Neural cell (in vitro differentiated cells): ENCODE measurements around the gene ACTN2.

Source experiments
- EP300 ChIP-seq: fragments of 450-650 bp; conservative IDR thresholded peaks from 2 replicates; pipeline ENCODE4 v1.6.1; 2014; ENCODE audit warnings: antibody characterized with exemption, mild to moderate bottlenecking, moderate library complexity; ENCODE audit not compliant: poor library complexity, severe bottlenecking
- EZH2 ChIP-seq: fragments of 200-600, 300-800 bp; shearing (Covaris generic), sonication (generic); IDR thresholded peaks from 2 replicates; pipeline ENCODE4 v1.6.1; 2014; ENCODE audit warnings: antibody characterized with exemption, low read length, borderline replicate concordance, mild to moderate bottlenecking; ENCODE audit not compliant: insufficient read depth, poor library complexity, severe bottlenecking
- RAD21 ChIP-seq: fragments of 450-650 bp; conservative IDR thresholded peaks from 2 replicates; pipeline ENCODE4 v1.6.1; 2014; ENCODE audit warnings: antibody characterized with exemption, mild to moderate bottlenecking, moderate library complexity
- TAF1 ChIP-seq: IDR thresholded peaks from 2 replicates; pipeline ENCODE4 v1.6.1; 2012; ENCODE audit warnings: low read depth
- TF ChIP-seq, protein P1 (sequence below): fragments of 450-650 bp; IDR thresholded peaks from 2 replicates; pipeline ENCODE4 v1.5.1; 2014; ENCODE audit warnings: antibody characterized with exemption, mild to moderate bottlenecking, moderate library complexity; ENCODE audit not compliant: poor library complexity, severe bottlenecking

DNA sequence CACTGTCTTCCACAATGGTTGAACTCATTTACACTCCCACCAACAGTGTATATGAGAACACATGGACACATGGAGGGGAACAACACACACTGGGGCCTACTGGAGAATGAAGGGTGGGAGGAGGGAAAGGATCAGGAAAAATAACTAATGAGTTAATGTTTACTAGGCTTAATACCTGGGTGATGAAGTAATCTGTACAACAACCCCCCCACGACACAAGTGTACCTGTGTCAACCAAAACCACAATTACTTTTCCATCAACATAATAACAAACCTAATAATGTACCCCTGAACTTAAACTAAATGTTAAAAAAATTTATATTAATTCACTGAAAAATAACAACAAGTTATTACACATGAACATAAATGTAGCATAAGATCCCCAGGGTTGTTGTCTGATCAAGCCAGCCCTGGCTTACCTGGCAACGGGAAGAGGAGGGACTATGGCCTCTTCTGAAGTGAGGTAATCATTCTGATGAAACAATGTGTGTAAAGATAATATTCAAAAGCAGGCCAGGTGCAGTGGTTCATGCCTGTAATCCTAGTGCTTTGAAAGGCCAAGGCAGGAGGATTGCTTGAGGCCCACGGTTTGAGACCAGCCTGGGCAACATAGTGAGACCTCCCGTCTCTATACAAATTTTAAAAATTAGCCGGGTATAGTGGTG lies 41.2 kb upstream of the ACTN2 start:
- TF ChIP-seq, protein P1, sequence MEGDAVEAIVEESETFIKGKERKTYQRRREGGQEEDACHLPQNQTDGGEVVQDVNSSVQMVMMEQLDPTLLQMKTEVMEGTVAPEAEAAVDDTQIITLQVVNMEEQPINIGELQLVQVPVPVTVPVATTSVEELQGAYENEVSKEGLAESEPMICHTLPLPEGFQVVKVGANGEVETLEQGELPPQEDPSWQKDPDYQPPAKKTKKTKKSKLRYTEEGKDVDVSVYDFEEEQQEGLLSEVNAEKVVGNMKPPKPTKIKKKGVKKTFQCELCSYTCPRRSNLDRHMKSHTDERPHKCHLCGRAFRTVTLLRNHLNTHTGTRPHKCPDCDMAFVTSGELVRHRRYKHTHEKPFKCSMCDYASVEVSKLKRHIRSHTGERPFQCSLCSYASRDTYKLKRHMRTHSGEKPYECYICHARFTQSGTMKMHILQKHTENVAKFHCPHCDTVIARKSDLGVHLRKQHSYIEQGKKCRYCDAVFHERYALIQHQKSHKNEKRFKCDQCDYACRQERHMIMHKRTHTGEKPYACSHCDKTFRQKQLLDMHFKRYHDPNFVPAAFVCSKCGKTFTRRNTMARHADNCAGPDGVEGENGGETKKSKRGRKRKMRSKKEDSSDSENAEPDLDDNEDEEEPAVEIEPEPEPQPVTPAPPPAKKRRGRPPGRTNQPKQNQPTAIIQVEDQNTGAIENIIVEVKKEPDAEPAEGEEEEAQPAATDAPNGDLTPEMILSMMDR = no peak
- no peak for TF ChIP-seq EZH2
- TF ChIP-seq TAF1 = no peak
- TF ChIP-seq EP300 = no peak
- no peak for TF ChIP-seq RAD21
